GM12878 (cell line): ENCODE measurements around the gene RFTN2. TPM values are rescaled to one million over a fixed set of nuclear protein-coding genes. Genes with fewer than 3 reads are reported as not detected.

Experiments
- ATAC-seq: fragments of 200-7000 bp; cut with Tn5 transposase; 3 replicates; pipeline ENCODE4 v1.9.1; 2020; ENCODE audit warnings: mild to moderate bottlenecking, moderate library complexity
- BruUV-seq: library from RNA; stranded (reverse); fragments of 400-500 nt; replicated peaks from 2 replicates; lab custom pipeline; 2021; lab: Mats Ljungman, UMichigan
- CTCF ChIA-PET: fragments of 300-600 bp; sonication (Branson Sonifier 250); formaldehyde crosslinking; extraction: SDS; loops from one replicate; lab custom pipeline; 2021; ENCODE audit warnings: inconsistent platforms; lab: Yijun Ruan, JAX
- POLR2A ChIA-PET: fragments of 350-600 bp; formaldehyde crosslinking; extraction: SDS; loops from one replicate; lab custom pipeline; 2021; ENCODE audit warnings: inconsistent platforms; lab: Charles Lee
- RAD21 ChIA-PET: fragments of 300-600 bp; sonication (Branson Sonifier 250); formaldehyde crosslinking; loops from one replicate; lab custom pipeline; 2023; ENCODE audit warnings: antibody characterized with exemption; ENCODE audit not compliant: unreplicated experiment; lab: Charles Lee
- SMC1A ChIA-PET: fragments of 300-600 bp; sonication (Branson Sonifier 250); formaldehyde crosslinking; loops from one replicate; lab custom pipeline; 2023; ENCODE audit not compliant: unreplicated experiment, uncharacterized antibody; lab: Charles Lee
- DNase-seq: peaks from one replicate; pipeline ENCODE4 v3.0.0-alpha.2; 2011; ENCODE audit warnings: low read depth, low spot score
- FAIRE-seq: peaks from 3 replicates; lab custom pipeline; 2011; peaks lifted over from hg19 to GRCh38; lab: Jason Lieb, UNC
- H2AFZ ChIP-seq: 2 replicates; pipeline ENCODE4 v1.6.0; 2011; ENCODE audit warnings: low read depth, low read length, control low read depth; ENCODE audit not compliant: control insufficient read depth
- H3K27ac ChIP-seq: 2 replicates; pipeline ENCODE4 v1.5.1; 2011; ENCODE audit warnings: control low read depth; ENCODE audit not compliant: control insufficient read depth, insufficient read depth
- H3K27me3 ChIP-seq, 2 experiments: replicated peaks in 1 of 2; 2 replicates each; pipeline versions ENCODE4 v1.6.0 to v1.6.1; 2011; ENCODE audit warnings: low read length in 1 of 2; ENCODE audit not compliant: control insufficient read depth in 2 of 2, insufficient read depth in 2 of 2
- H3K36me3 ChIP-seq, 2 experiments: 2 replicates each; pipeline ENCODE4 v1.5.1; 2011; ENCODE audit warnings: low read length in 1 of 2; ENCODE audit not compliant: control insufficient read depth in 2 of 2, insufficient read depth in 2 of 2
- H3K4me1 ChIP-seq: 2 replicates; pipeline ENCODE4 v1.6.1; 2011; ENCODE audit warnings: mild to moderate bottlenecking, low read length, moderate library complexity, mixed read lengths; ENCODE audit not compliant: control insufficient read depth, insufficient read depth
- H3K4me2 ChIP-seq: 2 replicates; pipeline ENCODE4 v1.6.0; 2011; ENCODE audit warnings: control low read depth; ENCODE audit not compliant: control insufficient read depth, insufficient read depth
- H3K4me3 ChIP-seq: fragments of 200-600 bp; sonication (generic); 2 replicates; pipeline ENCODE4 v1.5.1; 2016
- H3K79me2 ChIP-seq: 2 replicates; pipeline ENCODE4 v1.6.0; 2011; ENCODE audit warnings: low read length; ENCODE audit not compliant: control insufficient read depth, insufficient read depth
- H3K9ac ChIP-seq: 2 replicates; pipeline ENCODE4 v1.8.0; 2011; ENCODE audit warnings: low read length, control low read depth, mixed read lengths; ENCODE audit not compliant: control insufficient read depth, insufficient read depth
- H3K9me3 ChIP-seq: replicated peaks from 3 replicates; pipeline ENCODE4 v1.5.1; 2011; ENCODE audit warnings: mild to moderate bottlenecking, low read length; ENCODE audit not compliant: control insufficient read depth, insufficient read depth
- H4K20me1 ChIP-seq: 2 replicates; pipeline ENCODE4 v1.6.0; 2011; ENCODE audit not compliant: control insufficient read depth, insufficient read depth
- BACH1 ChIP-seq: fragments of 450-650 bp; IDR thresholded peaks from 2 replicates; pipeline ENCODE4 v1.6.1; 2017; ENCODE audit warnings: mild to moderate bottlenecking, borderline replicate concordance
- CEBPB ChIP-seq, 2 experiments: fragments of 150-350 bp in 1 of 2; IDR thresholded peaks; 2 replicates each; pipeline ENCODE4 v1.6.1; 2012 to 2014; ENCODE audit warnings: low read depth in 2 of 2, low read length in 2 of 2, borderline replicate concordance in 1 of 2, inconsistent platforms in 1 of 2
- CHD4 ChIP-seq: fragments of 200-600 bp; sonication (generic); IDR thresholded peaks from 2 replicates; pipeline ENCODE4 v1.6.1; 2016; ENCODE audit warnings: mild to moderate bottlenecking
- CREB1 ChIP-seq: IDR thresholded peaks from 2 replicates; pipeline ENCODE4 v1.6.1; 2012; ENCODE audit warnings: low read depth, mild to moderate bottlenecking, inconsistent platforms
- E2F8 ChIP-seq: fragments of 450-650 bp; IDR thresholded peaks from 2 replicates; pipeline ENCODE4 v1.6.1; 2018; ENCODE audit warnings: mild to moderate bottlenecking, low read depth, moderate library complexity; ENCODE audit not compliant: partially characterized antibody
- EP300 ChIP-seq, 2 experiments: fragments of 150-350 bp in 1 of 2; IDR thresholded peaks; 2 replicates each; pipeline ENCODE4 v1.6.1; 2011 to 2012; ENCODE audit warnings: low read depth in 2 of 2, low read length in 2 of 2, borderline replicate concordance in 1 of 2, improper control_type of control experiment in 1 of 2, inconsistent platforms in 1 of 2; ENCODE audit not compliant: control insufficient read depth in 1 of 2
- HDGF ChIP-seq: fragments of 450-650 bp; IDR thresholded peaks from 2 replicates; pipeline ENCODE4 v1.6.1; 2016; ENCODE audit warnings: antibody characterized with exemption
- IKZF1 ChIP-seq: fragments of 450-650 bp; conservative IDR thresholded peaks from 2 replicates; pipeline ENCODE4 v1.6.1; 2017; ENCODE audit warnings: antibody characterized with exemption, mild to moderate bottlenecking
- KAT2A ChIP-seq: conservative IDR thresholded peaks from 2 replicates; pipeline ENCODE4 v1.6.1; 2011; ENCODE audit warnings: low read depth, low read length; ENCODE audit not compliant: control insufficient read depth
- MLLT1 ChIP-seq: fragments of 450-650 bp; IDR thresholded peaks from 2 replicates; pipeline ENCODE4 v1.6.1; 2016; ENCODE audit warnings: mild to moderate bottlenecking
- MYC ChIP-seq: IDR thresholded peaks from 2 replicates; pipeline ENCODE4 v1.6.1; 2011; ENCODE audit warnings: mild to moderate bottlenecking, low read length, moderate library complexity, inconsistent platforms; ENCODE audit not compliant: insufficient read depth, insufficient replicate concordance, insufficient read length, severe bottlenecking
- SIN3A ChIP-seq: IDR thresholded peaks from 2 replicates; pipeline ENCODE4 v1.6.1; 2012; ENCODE audit warnings: low read depth, low read length, improper control_type of control experiment
- SRF ChIP-seq, 2 experiments: IDR thresholded peaks; 2 replicates each; pipeline ENCODE4 v1.6.1; 2011; ENCODE audit warnings: low read depth in 2 of 2, low read length in 2 of 2, mild to moderate bottlenecking in 1 of 2, moderate library complexity in 1 of 2
- WRNIP1 ChIP-seq: IDR thresholded peaks from 2 replicates; pipeline ENCODE4 v1.6.1; 2011; ENCODE audit warnings: low read depth, low read length, improper control_type of control experiment, borderline replicate concordance
- ZNF592 ChIP-seq: fragments of 450-650 bp; IDR thresholded peaks from 2 replicates; pipeline ENCODE4 v1.6.1; 2017; ENCODE audit warnings: mild to moderate bottlenecking, moderate library complexity
- WGBS: methylation state at CpG from one replicate; pipeline ENCODE4 v1.1.6; 2016; ENCODE audit warnings: low lambda C conversion rate; ENCODE audit not compliant: insufficient replicate concordance, insufficient coverage; ENCODE audit errors: missing lambda C conversion rate; 5-methylcytosine and 5-hydroxymethylcytosine counted together
- in situ Hi-C: fragments of 300-500 bp; cut with MboI; formaldehyde crosslinking; loops from 9 replicates; pipeline ENCODE4 v1.14.3; 2018; ENCODE audit warnings: mixed read lengths
- intact Hi-C: fragments of 100-400 bp; cut with micrococcal nuclease; formaldehyde crosslinking; loops from one replicate; pipeline ENCODE4 v1.14.2; 2022; ENCODE audit not compliant: unreplicated experiment
- polyA plus RNA-seq, 11 experiments: library from polyadenylated mRNA; depleted of rRNA in 4 of 11; unstranded in 6 of 11; stranded (reverse) in 5 of 11; fragments of >200 nt; fragmentation: Nextera tagmentation in 4 of 11; fragmentation: Illumina TruSeq in 1 of 11; extraction: Ambion mirVana in 4 of 11; extraction: Trizol in 1 of 11; gene quantifications; 1 replicate in 1 of 11; 2 replicates in 10 of 11; pipeline versions ENCODE4 v1.2.1 to v1.2.3, GENCODE V29; 2011 to 2016; ENCODE audit warnings: inconsistent platforms in 2 of 11, missing spikeins in 2 of 11, low read depth in 1 of 11
- total RNA-seq, 4 experiments: library from RNA; depleted of rRNA in 3 of 4; stranded (reverse); fragments of >200 nt in 3 of 4; fragmentation: Illumina TruSeq in 1 of 4; extraction: Trizol in 1 of 4; gene quantifications; 2 replicates each; pipeline versions ENCODE4 v1.2.1 to v1.2.3, GENCODE V29; 2013 to 2021

Gene RFTN2
- total and polyA plus RNA-seq, 10 of the 15 experiments (the other 5 are each of a cell fraction or from before 2014, with no cell fraction given): 0.09 to 0.23 TPM; not detected in 8

- Histone ChIP-seq H3K27ac (peak overlapping the region; percentile 54), H3K9ac (peak overlapping the region; percentile 40), H3K36me3 (no peaks in the 10 kb centered on the region), H3K4me2 (peak overlapping the region; percentile 80), H3K4me3 (0 out of 2 replicates have a peak overlapping the region, but pooled peaks have one; percentile 18), H3K9me3 (peaks cover 2% of the 10 kb centered on the region; the same call in 2 of the 3 replicates), H3K79me2 (no peaks in the 10 kb centered on the region), H3K4me1 (peaks cover 9% of the 10 kb centered on the region), H2AFZ (peak overlapping the region; percentile 83), H4K20me1 (no peaks in the 10 kb centered on the region), H3K27me3 (no peaks in the 10 kb centered on the region)
- ATAC-seq (peak; percentile 87), DNase-seq (peak; percentile 79), FAIRE-seq (no peak)
- intact Hi-C loops: loop anchor here (5.0 kb wide), 1 partner anchor 74 kb away; no protein-coding TSS in a partner anchor
- BruUV-seq: no TSS peak
- in situ Hi-C loops: no loop called here
- CTCF ChIA-PET: no interaction called here
- POLR2A ChIA-PET: interaction anchor here (0.7 to 1.1 kb wide), 3 partner anchors 21 to 128 kb away, joined by 3 to 4 read pairs (median 3); partner anchors contain the start of genes HSPD1, HSPE1 and MOB4
- SMC1A ChIA-PET: interaction anchor here (0.8 to 1.4 kb wide), 7 partner anchors 11 to 77 kb away, joined by 3 to 7 read pairs (median 4); partner anchors contain the start of gene MARS2
- 6% methylated on average over 4 of the region's 4 CpGs for WGBS
- RAD21 ChIA-PET: interaction anchor here (0.6 to 2.0 kb wide), 4 partner anchors 22 to 126 kb away, joined by 3 to 8 read pairs (median 3); partner anchors contain the start of gene MARS2
- TF ChIP-seq HDGF (no peak), SIN3A (no peak), WRNIP1 (no peak), SRF (IDR thresholded peaks at IDR 0.05; ENCODE audit: low read depth in 2 of 2, low read length in 2 of 2) (no peak), KAT2A (no peak), E2F8 (no peak), MYC (no peak), CREB1 (peak; percentile 76), CHD4 (no peak), MLLT1 (no peak), EP300 (IDR thresholded peaks at IDR 0.05; ENCODE audit: borderline replicate concordance in 1 of 2, control insufficient read depth in 1 of 2, low read depth in 2 of 2, low read length in 2 of 2) (no peak), ZNF592 (no peak), IKZF1 (peak; percentile 89), CEBPB (IDR thresholded peaks at IDR 0.05; ENCODE audit: borderline replicate concordance in 1 of 2, low read depth in 2 of 2, low read length in 2 of 2) (no peak), BACH1 (no peak)
Observed at GRCh38 chr2:197628043-197628500, 47.3 kb downstream of the RFTN2 start.
